PC-9 (cell line): Measurements from ENCODE around the gene AGAP3.

ENCODE experiments used
- CTCF ChIP-seq: fragments of 200-600 bp; sonication (generic); conservative IDR thresholded peaks from 2 replicates; pipeline ENCODE4 v1.6.1; 2017; ENCODE audit warnings: mixed run types, antibody characterized with exemption, mild to moderate bottlenecking, moderate library complexity
- EZH2 ChIP-seq: fragments of 200-600 bp; sonication (generic); IDR thresholded peaks from 2 replicates; pipeline ENCODE4 v1.8.0; 2017; ENCODE audit warnings: antibody characterized with exemption, low read depth

GRCh38 chr7:151053096-151053495 lies 33.2 kb upstream of the AGAP3 start:
- TF ChIP-seq CTCF (no peak), EZH2 (no peak)
